HCT116 (cell line): Measurements from ENCODE around the gene RAB8B. TPM values are rescaled to one million over a fixed set of nuclear protein-coding genes. Genes with fewer than 3 reads are reported as not detected.

Experiments used
- ATAC-seq: fragments of 200-7000 bp; cut with Tn5 transposase; 2 replicates; pipeline ENCODE4 v1.9.1; 2020; ENCODE audit warnings: mild to moderate bottlenecking, moderate library complexity
- BruUV-seq: library from RNA; stranded (reverse); fragments of 400-500 nt; replicated peaks from 2 replicates; lab custom pipeline; 2021; lab: Mats Ljungman, UMichigan
- CTCF ChIA-PET: fragments of 300-600 bp; sonication (Branson Sonifier 250); formaldehyde crosslinking; loops from one replicate; lab custom pipeline; 2021; ENCODE audit warnings: antibody characterized with exemption; lab: Charles Lee
- POLR2A ChIA-PET: fragments of 300-600, 350-600 bp; sonication (Branson Sonifier 250); formaldehyde crosslinking; loops from one replicate; lab custom pipeline; 2021; ENCODE audit warnings: antibody characterized with exemption; lab: Charles Lee
- RAD21 ChIA-PET, 2 experiments: fragments of 300-600 bp; sonication (Branson Sonifier 250); formaldehyde crosslinking; loops; one replicate each; lab custom pipeline; 2023; ENCODE audit warnings: low total read pairs in 2 of 2; ENCODE audit not compliant: uncharacterized antibody in 2 of 2, unreplicated experiment in 2 of 2, low non-redundant PET in 1 of 2; lab: Charles Lee
- DNase-seq: peaks from one replicate; pipeline ENCODE4 v3.0.0-alpha.2; 2010; ENCODE audit warnings: low read depth, low spot score
- H2AFZ ChIP-seq: fragments of 200-600 bp; shearing (Covaris generic), sonication (generic); 2 replicates; pipeline ENCODE4 v1.6.1; 2017; ENCODE audit warnings: low read depth, mixed run types, mixed read lengths, antibody characterized with exemption, low read length; ENCODE audit not compliant: poor library complexity, severe bottlenecking
- H3K27ac ChIP-seq: 2 replicates; pipeline ENCODE4 v1.5.1; 2012; ENCODE audit warnings: low read depth, low read length
- H3K27me3 ChIP-seq: fragments of 200-600 bp; sonication (generic); 2 replicates; pipeline ENCODE4 v1.6.1; 2016; ENCODE audit warnings: mixed run types, low read length, mixed read lengths; ENCODE audit not compliant: insufficient read depth
- H3K36me3 ChIP-seq, 2 experiments: fragments of 200-500 bp in 1 of 2; fragments of 200-600 bp in 1 of 2; sonication (Bioruptor generic) in 1 of 2; sonication (generic) in 1 of 2; 2 replicates each; pipeline versions ENCODE4 v1.5.1 to v1.6.1; 2014 to 2016; ENCODE audit warnings: low read length in 2 of 2, inconsistent platforms in 1 of 2, mixed read lengths in 1 of 2, mixed run types in 1 of 2; ENCODE audit not compliant: insufficient read depth in 2 of 2, control insufficient read depth in 1 of 2
- H3K4me1 ChIP-seq, 2 experiments: fragments of 200-600 bp in 1 of 2; sonication (generic) in 1 of 2; 2 replicates each; pipeline versions ENCODE4 v1.5.1 to v1.6.1; 2012 to 2017; ENCODE audit warnings: low read length in 2 of 2, inconsistent platforms in 1 of 2, mild to moderate bottlenecking in 1 of 2, mixed read lengths in 1 of 2, mixed run types in 1 of 2, moderate library complexity in 1 of 2; ENCODE audit not compliant: insufficient read depth in 2 of 2, control insufficient read depth in 1 of 2
- H3K4me2 ChIP-seq: fragments of 200-600 bp; sonication (generic); 2 replicates; pipeline ENCODE4 v1.6.1; 2017; ENCODE audit warnings: mixed run types, low read length, mixed read lengths
- H3K4me3 ChIP-seq, 2 experiments: fragments of 200-600 bp in 1 of 2; sonication (generic) in 1 of 2; replicated peaks in 1 of 2; 2 replicates each; pipeline ENCODE4 v1.5.1; 2011 to 2016; ENCODE audit warnings: low read length in 2 of 2, control low read depth in 1 of 2, low read depth in 1 of 2, mild to moderate bottlenecking in 1 of 2, mixed read lengths in 1 of 2, mixed run types in 1 of 2
- H3K79me2 ChIP-seq: fragments of 200-600 bp; sonication (generic); 2 replicates; pipeline ENCODE4 v1.6.1; 2017; ENCODE audit warnings: mild to moderate bottlenecking, mixed run types, low read length, moderate library complexity, mixed read lengths; ENCODE audit not compliant: insufficient read depth
- H3K9ac ChIP-seq: fragments of 200-600 bp; sonication (generic); 2 replicates; pipeline ENCODE4 v1.6.1; 2016; ENCODE audit warnings: low read length, mixed read lengths
- H3K9me2 ChIP-seq: fragments of 200-600 bp; sonication (generic), shearing (Covaris generic); 2 replicates; pipeline ENCODE4 v1.6.1; 2017; ENCODE audit warnings: mixed run types, mild to moderate bottlenecking, moderate library complexity; ENCODE audit not compliant: insufficient read depth
- H3K9me3 ChIP-seq, 2 experiments: fragments of 200-500 bp in 1 of 2; fragments of 200-600 bp in 1 of 2; sonication (Bioruptor generic) in 1 of 2; sonication (generic) in 1 of 2; 2 replicates each; pipeline ENCODE4 v1.6.1; 2014 to 2017; ENCODE audit warnings: low read length in 2 of 2, mixed read lengths in 2 of 2, inconsistent platforms in 1 of 2, low read depth in 1 of 2, mild to moderate bottlenecking in 1 of 2, mixed run types in 1 of 2, moderate library complexity in 1 of 2; ENCODE audit not compliant: control insufficient read depth in 1 of 2, insufficient read depth in 1 of 2
- H4K20me1 ChIP-seq: fragments of 200-600 bp; sonication (generic), shearing (Covaris generic); 2 replicates; pipeline ENCODE4 v1.6.1; 2017; ENCODE audit warnings: mixed run types, mild to moderate bottlenecking, moderate library complexity; ENCODE audit not compliant: insufficient read depth
- ATF3 ChIP-seq: IDR thresholded peaks from 2 replicates; pipeline ENCODE4 v1.6.1; 2012
- CBX3 ChIP-seq: IDR thresholded peaks from 2 replicates; pipeline ENCODE4 v1.6.1; 2012; ENCODE audit warnings: low read depth
- CEBPB ChIP-seq: IDR thresholded peaks from 2 replicates; pipeline ENCODE4 v1.6.1; 2012; ENCODE audit warnings: low read depth
- EGR1 ChIP-seq: IDR thresholded peaks from 2 replicates; pipeline ENCODE4 v1.6.1; 2012; ENCODE audit warnings: low read depth
- ELF1 ChIP-seq: IDR thresholded peaks from 2 replicates; pipeline ENCODE4 v1.6.1; 2012; ENCODE audit warnings: low read depth, borderline replicate concordance
- EZH2phosphoT487 ChIP-seq: fragments of 200-600 bp; IDR thresholded peaks from 2 replicates; pipeline ENCODE4 v1.6.1; 2018; ENCODE audit warnings: antibody characterized with exemption, borderline replicate concordance
- POLR2A ChIP-seq: IDR thresholded peaks from 2 replicates; pipeline ENCODE4 v1.7.0; 2011; ENCODE audit warnings: borderline replicate concordance; ENCODE audit not compliant: insufficient read depth, insufficient read length; ENCODE audit errors: extremely low read depth
- POLR2AphosphoS5 ChIP-seq: IDR thresholded peaks from 2 replicates; pipeline ENCODE4 v1.6.1; 2011; ENCODE audit warnings: mild to moderate bottlenecking, low read depth, low read length, moderate library complexity
- RAD21 ChIP-seq: IDR thresholded peaks from 2 replicates; pipeline ENCODE4 v1.6.1; 2012; ENCODE audit warnings: low read depth, mild to moderate bottlenecking
- SIN3A ChIP-seq: IDR thresholded peaks from 2 replicates; pipeline ENCODE4 v1.6.1; 2012; ENCODE audit warnings: low read depth
- SP1 ChIP-seq: IDR thresholded peaks from 2 replicates; pipeline ENCODE4 v1.6.1; 2012; ENCODE audit warnings: low read depth
- TCF7L2 ChIP-seq: IDR thresholded peaks from 2 replicates; pipeline ENCODE4 v1.7.0; 2011; ENCODE audit warnings: borderline replicate concordance, inconsistent platforms; ENCODE audit not compliant: insufficient read depth, insufficient read length; ENCODE audit errors: extremely low read depth
- intact Hi-C: fragments of 100-400 bp; cut with micrococcal nuclease; formaldehyde crosslinking; loops from 2 replicates; pipeline ENCODE4 v1.10.0; 2022
- total RNA-seq: library from RNA; stranded (reverse); gene quantifications from one replicate; pipeline ENCODE4 v1.2.1, GENCODE V29; 2021; ENCODE audit not compliant: unreplicated experiment

Gene RAB8B
- total RNA-seq, 1 experiment from 2014 or later = 19.4 TPM

- no peak overlapping the region for H3K4me3 ChIP-seq
- no peak for ATAC-seq
- no peak overlapping the region for H3K27ac ChIP-seq
- ChIA-PET POLR2A (interaction anchor here (1.7 kb wide), 1 partner anchor 12 kb away, joined by 4 read pairs; no protein-coding TSS in a partner anchor), CTCF (no interaction called here)
- intact Hi-C loops = no loop called here
- H3K79me2 ChIP-seq = no peaks in the 10 kb centered on the region
- no peak overlapping the region for H2AFZ ChIP-seq
- H3K4me2 ChIP-seq = no peak overlapping the region
- no peaks in the 10 kb centered on the region for H3K9me3 ChIP-seq
- no peaks in the 10 kb centered on the region for H3K9me2 ChIP-seq
- no peaks in the 10 kb centered on the region for H3K4me1 ChIP-seq
- TF ChIP-seq POLR2AphosphoS5 (no peak), CEBPB (no peak), TCF7L2 (no peak), EGR1 (no peak), POLR2A (no peak), ATF3 (no peak)
- TF ChIP-seq, all 23 proteins: peak for 0
- Histone ChIP-seq H3K27me3 (no peaks in the 10 kb centered on the region), H4K20me1 (no peaks in the 10 kb centered on the region), H3K36me3 (no peaks in the 10 kb centered on the region), H3K9ac (no peak overlapping the region)
- no TSS peak for BruUV-seq
- RAD21 ChIA-PET = interaction anchor here in 1 of 2 experiments (0.7 kb wide), 2 partner anchors 16 to 205 kb away, joined by 3 read pairs; no protein-coding TSS in a partner anchor
- no peak for DNase-seq
These were observed 8.2 kb downstream of the RAB8B start for GRCh38 chr15:63197626-63198025.

- no peak overlapping the region for H3K4me3 ChIP-seq
- DNase-seq (no peak), ATAC-seq (no peak)
- ChIA-PET RAD21 (no interaction called here), POLR2A (no interaction called here), CTCF (no interaction called here)
- H3K9me2 ChIP-seq = no peaks in the 10 kb centered on the region
- TF ChIP-seq ATF3 (no peak), SP1 (no peak), ELF1 (no peak), RAD21 (no peak), POLR2AphosphoS5 (no peak), CBX3 (no peak), SIN3A (no peak), EZH2phosphoT487 (no peak)
- intact Hi-C loops = no loop called here
- no peaks in the 10 kb centered on the region for H4K20me1 ChIP-seq
- no peak overlapping the region for H3K4me2 ChIP-seq
- H3K9me3 ChIP-seq = no peaks in the 10 kb centered on the region
- no peak overlapping the region for H3K27ac ChIP-seq
- H2AFZ ChIP-seq = no peak overlapping the region
- H3K4me1 ChIP-seq = no peaks in the 10 kb centered on the region
- no peaks in the 10 kb centered on the region for H3K36me3 ChIP-seq
- no peaks in the 10 kb centered on the region for H3K79me2 ChIP-seq
- no TSS peak for BruUV-seq
- H3K27me3 ChIP-seq = no peaks in the 10 kb centered on the region
- H3K9ac ChIP-seq = no peak overlapping the region
These were observed 9.2 kb downstream of the RAB8B start for GRCh38 chr15:63198371-63199250.
